ENCODE measurements around the gene VPS16. TPM values are rescaled to one million over a fixed set of nuclear protein-coding genes. Genes with fewer than 3 reads are reported as not detected.

Gene VPS16
- polyA plus RNA-seq, 1 donor from 2014 or later, result 117 TPM

- H3K4me2 ChIP-seq (ENCODE audit: low read length), result no peak overlapping the region
- no peaks in the 10 kb centered on the region for H3F3A ChIP-seq (ENCODE audit: insufficient read depth, low read length, poor library complexity, severe bottlenecking)
- H4K20me1 ChIP-seq (ENCODE audit: insufficient read depth), result no peaks in the 10 kb centered on the region
- H3K4me3 ChIP-seq (ENCODE audit: low read length), result no peak overlapping the region
- H3K27me3 ChIP-seq (ENCODE audit: insufficient read depth, low read depth, low read length), result no peaks in the 10 kb centered on the region
- no peak overlapping the region for H3K9ac ChIP-seq (ENCODE audit: low read length)
- H3K36me3 ChIP-seq (ENCODE audit: insufficient read depth, low read length), result no peaks in the 10 kb centered on the region
- H3K9me2 ChIP-seq (ENCODE audit: insufficient read depth, low read length), result no peaks in the 10 kb centered on the region
- H2AFZ ChIP-seq (ENCODE audit: low read depth, low read length), result no peak overlapping the region
- no peak overlapping the region for H3K27ac ChIP-seq (ENCODE audit: low read length)
- peaks cover 31% of the 10 kb centered on the region for H3K79me2 ChIP-seq (replicated peaks; ENCODE audit: insufficient read depth, low read length)
- TF ChIP-seq CTCF (IDR thresholded peaks at IDR 0.05; ENCODE audit: poor library complexity, severe bottlenecking), result no peak
- TF ChIP-seq SMC3 (conservative IDR thresholded peaks at IDR 0.05; ENCODE audit: poor library complexity), result no peak
- TF ChIP-seq POLR2AphosphoS5 (IDR thresholded peaks at IDR 0.05), result no peak
- TF ChIP-seq EZH2 (IDR thresholded peaks at IDR 0.05; ENCODE audit: borderline replicate concordance, insufficient read depth, low read length, poor library complexity, severe bottlenecking), result no peak
- TF ChIP-seq MXI1 (conservative IDR thresholded peaks at IDR 0.05; ENCODE audit: poor library complexity, severe bottlenecking), result no peak
- no peak for TF ChIP-seq EP300 (conservative IDR thresholded peaks at IDR 0.05; ENCODE audit: poor library complexity, severe bottlenecking)
- no peak for TF ChIP-seq REST (IDR thresholded peaks at IDR 0.05; ENCODE audit: borderline replicate concordance)
- TF ChIP-seq TAF1 (IDR thresholded peaks at IDR 0.05; ENCODE audit: low read depth), result no peak
- no peak for TF ChIP-seq RAD21 (conservative IDR thresholded peaks at IDR 0.05)
- no peaks in the 10 kb centered on the region for H3K9me3 ChIP-seq (ENCODE audit: low read length)
These were observed 61.7 kb downstream of the VPS16 start for GRCh38 chr20:2902291-2902690.

GRCh38 chr20:2902818-2903217, 62.3 kb downstream of the VPS16 start:
- Histone ChIP-seq H4K20me1 (ENCODE audit: insufficient read depth) (no peaks in the 10 kb centered on the region), H3K27ac (ENCODE audit: low read length) (no peak overlapping the region), H3K4me3 (ENCODE audit: low read length) (no peak overlapping the region), H3K9ac (ENCODE audit: low read length) (no peak overlapping the region), H3K4me2 (ENCODE audit: low read length) (no peak overlapping the region), H3K36me3 (ENCODE audit: insufficient read depth, low read length) (no peaks in the 10 kb centered on the region), H3K79me2 (replicated peaks; ENCODE audit: insufficient read depth, low read length) (peaks cover 27% of the 10 kb centered on the region), H2AFZ (ENCODE audit: low read depth, low read length) (no peak overlapping the region), H3K9me2 (ENCODE audit: insufficient read depth, low read length) (no peaks in the 10 kb centered on the region), H3F3A (ENCODE audit: insufficient read depth, low read length, poor library complexity, severe bottlenecking) (no peaks in the 10 kb centered on the region), H3K9me3 (ENCODE audit: low read length) (no peaks in the 10 kb centered on the region), H3K27me3 (ENCODE audit: insufficient read depth, low read depth, low read length) (no peaks in the 10 kb centered on the region)
- no peak for TF ChIP-seq POLR2AphosphoS5 (IDR thresholded peaks at IDR 0.05)

GRCh38 chr20:2903686-2904085, 63.1 kb downstream of the VPS16 start:
- Histone ChIP-seq H4K20me1 (ENCODE audit: insufficient read depth) (no peaks in the 10 kb centered on the region), H3K27me3 (ENCODE audit: insufficient read depth, low read depth, low read length) (no peaks in the 10 kb centered on the region), H3K9ac (ENCODE audit: low read length) (no peak overlapping the region), H3K79me2 (replicated peaks; ENCODE audit: insufficient read depth, low read length) (peaks cover 27% of the 10 kb centered on the region), H3K9me3 (ENCODE audit: low read length) (no peaks in the 10 kb centered on the region), H3K4me2 (ENCODE audit: low read length) (no peak overlapping the region), H3K27ac (ENCODE audit: low read length) (no peak overlapping the region), H2AFZ (ENCODE audit: low read depth, low read length) (no peak overlapping the region), H3K36me3 (ENCODE audit: insufficient read depth, low read length) (no peaks in the 10 kb centered on the region), H3K4me3 (ENCODE audit: low read length) (no peak overlapping the region), H3F3A (ENCODE audit: insufficient read depth, low read length, poor library complexity, severe bottlenecking) (no peaks in the 10 kb centered on the region), H3K9me2 (ENCODE audit: insufficient read depth, low read length) (no peaks in the 10 kb centered on the region)
- TF ChIP-seq EZH2 (IDR thresholded peaks at IDR 0.05; ENCODE audit: borderline replicate concordance, insufficient read depth, low read length, poor library complexity, severe bottlenecking), result no peak
- TF ChIP-seq SMC3 (conservative IDR thresholded peaks at IDR 0.05; ENCODE audit: poor library complexity), result no peak
- TF ChIP-seq TAF1 (IDR thresholded peaks at IDR 0.05; ENCODE audit: low read depth), result no peak
- TF ChIP-seq REST (IDR thresholded peaks at IDR 0.05; ENCODE audit: borderline replicate concordance), result no peak
- no peak for TF ChIP-seq POLR2AphosphoS5 (IDR thresholded peaks at IDR 0.05)
- no peak for TF ChIP-seq RAD21 (conservative IDR thresholded peaks at IDR 0.05)
- no peak for TF ChIP-seq MXI1 (conservative IDR thresholded peaks at IDR 0.05; ENCODE audit: poor library complexity, severe bottlenecking)
- no peak for TF ChIP-seq CTCF (IDR thresholded peaks at IDR 0.05; ENCODE audit: poor library complexity, severe bottlenecking)
- TF ChIP-seq EP300 (conservative IDR thresholded peaks at IDR 0.05; ENCODE audit: poor library complexity, severe bottlenecking), result no peak

All from neural cell (in vitro differentiated cells).